Measurements from ENCODE around the gene TSSC4. TPM values are rescaled to one million over a fixed set of nuclear protein-coding genes. Genes with fewer than 3 reads are reported as not detected.
A peak's percentile ranks its signal among the peaks of the same experiment; 100 is the strongest.

The TSSC4 gene
- polyA plus RNA-seq, 1 experiment: 30.5 TPM

DNA sequence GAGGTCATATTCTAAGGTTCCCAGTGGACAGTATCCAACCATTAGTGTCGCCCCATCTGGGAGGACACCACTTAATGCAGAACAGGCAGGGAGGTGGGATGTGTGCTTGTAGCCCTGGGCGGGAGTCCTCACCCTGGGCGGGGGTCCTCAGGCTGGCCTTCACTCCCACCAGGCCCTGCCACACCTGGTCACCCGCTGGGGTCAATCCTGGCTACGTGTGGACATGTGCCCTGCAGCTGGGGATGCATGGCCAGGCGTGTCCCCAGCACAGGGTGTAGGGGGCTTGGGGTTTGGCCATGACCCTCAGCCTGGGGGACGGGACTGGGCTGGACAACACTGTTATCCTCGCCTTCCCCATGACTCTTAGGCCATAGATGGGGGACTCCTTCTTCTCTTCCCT is 25.0 kb downstream of the TSSC4 start:
- ChIA-PET CTCF (interaction anchor here (1.1 to 11.8 kb wide), 7 partner anchors 106 to 467 kb away, joined by 3 to 519 read pairs (median 6); partner anchors contain the start of genes C11orf21 and TSPAN32), POLR2A (interaction anchor here (0.7 kb wide), 1 partner anchor 121 kb away, joined by 15 read pairs; no protein-coding TSS in a partner anchor)
- Histone ChIP-seq H3K4me3 (ENCODE audit: low read depth, low read length) (no peak overlapping the region), H3K36me3 (ENCODE audit: control insufficient read depth, insufficient read depth, low read length) (no peaks in the 10 kb centered on the region), H3K27me3 (ENCODE audit: control insufficient read depth, insufficient read depth, low read length) (no peaks in the 10 kb centered on the region)
- DNase-seq (ENCODE audit: low read depth): no peak
- TF ChIP-seq, protein P1, sequence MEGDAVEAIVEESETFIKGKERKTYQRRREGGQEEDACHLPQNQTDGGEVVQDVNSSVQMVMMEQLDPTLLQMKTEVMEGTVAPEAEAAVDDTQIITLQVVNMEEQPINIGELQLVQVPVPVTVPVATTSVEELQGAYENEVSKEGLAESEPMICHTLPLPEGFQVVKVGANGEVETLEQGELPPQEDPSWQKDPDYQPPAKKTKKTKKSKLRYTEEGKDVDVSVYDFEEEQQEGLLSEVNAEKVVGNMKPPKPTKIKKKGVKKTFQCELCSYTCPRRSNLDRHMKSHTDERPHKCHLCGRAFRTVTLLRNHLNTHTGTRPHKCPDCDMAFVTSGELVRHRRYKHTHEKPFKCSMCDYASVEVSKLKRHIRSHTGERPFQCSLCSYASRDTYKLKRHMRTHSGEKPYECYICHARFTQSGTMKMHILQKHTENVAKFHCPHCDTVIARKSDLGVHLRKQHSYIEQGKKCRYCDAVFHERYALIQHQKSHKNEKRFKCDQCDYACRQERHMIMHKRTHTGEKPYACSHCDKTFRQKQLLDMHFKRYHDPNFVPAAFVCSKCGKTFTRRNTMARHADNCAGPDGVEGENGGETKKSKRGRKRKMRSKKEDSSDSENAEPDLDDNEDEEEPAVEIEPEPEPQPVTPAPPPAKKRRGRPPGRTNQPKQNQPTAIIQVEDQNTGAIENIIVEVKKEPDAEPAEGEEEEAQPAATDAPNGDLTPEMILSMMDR (IDR thresholded peaks at IDR 0.05; ENCODE audit: insufficient read depth, low read depth, low read length): no peak

DNA sequence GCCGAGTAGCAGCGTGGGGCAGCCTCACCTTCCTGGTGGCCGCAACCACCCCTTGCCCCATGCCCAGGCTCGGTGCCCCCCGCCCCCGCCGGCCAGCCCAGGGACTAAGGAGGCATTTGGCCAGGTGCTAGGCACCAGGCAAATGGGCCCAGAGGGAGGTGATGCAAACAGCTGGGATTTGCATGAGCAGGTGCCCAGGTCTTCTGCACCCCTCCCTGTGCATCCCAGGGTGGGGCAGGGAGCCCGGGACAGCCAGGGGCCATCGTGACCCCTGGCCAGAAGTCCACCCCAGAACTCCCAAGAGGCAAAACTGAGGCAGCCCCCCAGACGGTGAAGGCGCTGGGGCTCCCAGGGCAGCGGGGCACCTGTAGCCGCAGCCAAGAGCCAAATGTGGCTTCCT is 25.7 kb downstream of the TSSC4 start:
- ChIA-PET POLR2A (no interaction called here), CTCF (interaction anchor here (1.1 to 11.8 kb wide), 7 partner anchors 106 to 466 kb away, joined by 3 to 519 read pairs (median 6); partner anchors contain the start of genes C11orf21 and TSPAN32)
- Histone ChIP-seq H3K27me3 (ENCODE audit: control insufficient read depth, insufficient read depth, low read length) (no peaks in the 10 kb centered on the region), H3K4me3 (ENCODE audit: low read depth, low read length) (no peak overlapping the region), H3K36me3 (ENCODE audit: control insufficient read depth, insufficient read depth, low read length) (no peaks in the 10 kb centered on the region)
- TF ChIP-seq, protein P1 (IDR thresholded peaks at IDR 0.05; ENCODE audit: insufficient read depth, low read depth, low read length): no peak
- DNase-seq (ENCODE audit: low read depth): no peak

- ChIA-PET CTCF (interaction anchor here (0.7 to 11.8 kb wide), 12 partner anchors 7 to 464 kb away, joined by 3 to 519 read pairs (median 3); partner anchors contain the start of genes C11orf21 and TSPAN32), POLR2A (no interaction called here)
- no peaks in the 10 kb centered on the region for H3K36me3 ChIP-seq (ENCODE audit: control insufficient read depth, insufficient read depth, low read length)
- TF ChIP-seq, protein P1 (IDR thresholded peaks at IDR 0.05; ENCODE audit: insufficient read depth, low read depth, low read length): no peak
- no peaks in the 10 kb centered on the region for H3K27me3 ChIP-seq (ENCODE audit: control insufficient read depth, insufficient read depth, low read length)
- DNase-seq (ENCODE audit: low read depth): no peak
- no peak overlapping the region for H3K4me3 ChIP-seq (ENCODE audit: low read depth, low read length)
Observed at GRCh38 chr11:2426826-2427521, 26.4 kb downstream of the TSSC4 start.

- Histone ChIP-seq H3K4me3 (ENCODE audit: low read depth, low read length) (no peak overlapping the region), H3K27me3 (ENCODE audit: control insufficient read depth, insufficient read depth, low read length) (no peaks in the 10 kb centered on the region), H3K36me3 (ENCODE audit: control insufficient read depth, insufficient read depth, low read length) (no peaks in the 10 kb centered on the region)
- TF ChIP-seq, protein P1 (IDR thresholded peaks at IDR 0.05; ENCODE audit: insufficient read depth, low read depth, low read length): no peak
- DNase-seq (ENCODE audit: low read depth): no peak
- POLR2A ChIA-PET: no interaction called here
- CTCF ChIA-PET: interaction anchor here (0.7 to 11.8 kb wide), 13 partner anchors 8 to 462 kb away, joined by 3 to 519 read pairs (median 3); partner anchors contain the start of genes C11orf21 and TSPAN32
Observed at GRCh38 chr11:2427721-2428321, 27.3 kb downstream of the TSSC4 start.

GRCh38 chr11:2428322-2428795 is 27.8 kb downstream of the TSSC4 start:
- H3K36me3 ChIP-seq (ENCODE audit: control insufficient read depth, insufficient read depth, low read length): no peaks in the 10 kb centered on the region
- H3K4me3 ChIP-seq (ENCODE audit: low read depth, low read length): no peak overlapping the region
- TF ChIP-seq, protein P1 (IDR thresholded peaks at IDR 0.05; ENCODE audit: insufficient read depth, low read depth, low read length): peak; percentile 86
- DNase-seq (ENCODE audit: low read depth): no peak
- ChIA-PET CTCF (interaction anchor here (0.9 to 11.8 kb wide), 8 partner anchors 8 to 462 kb away, joined by 3 to 519 read pairs (median 4); partner anchors contain the start of genes C11orf21 and TSPAN32), POLR2A (no interaction called here)
- no peaks in the 10 kb centered on the region for H3K27me3 ChIP-seq (ENCODE audit: control insufficient read depth, insufficient read depth, low read length)
